A204.1 (cell line): ENCODE data around the gene MSANTD3.
"Not testable (repeated sequence)": the region's sequence is repeated elsewhere in the genome, so short reads cannot be mapped to it uniquely, and the experiment has no call there.

Experiments used
- FAIRE-seq: peaks from 2 replicates; lab custom pipeline; 2012; peaks lifted over from hg19 to GRCh38; lab: Jason Lieb, UNC

Gene MSANTD3

DNA sequence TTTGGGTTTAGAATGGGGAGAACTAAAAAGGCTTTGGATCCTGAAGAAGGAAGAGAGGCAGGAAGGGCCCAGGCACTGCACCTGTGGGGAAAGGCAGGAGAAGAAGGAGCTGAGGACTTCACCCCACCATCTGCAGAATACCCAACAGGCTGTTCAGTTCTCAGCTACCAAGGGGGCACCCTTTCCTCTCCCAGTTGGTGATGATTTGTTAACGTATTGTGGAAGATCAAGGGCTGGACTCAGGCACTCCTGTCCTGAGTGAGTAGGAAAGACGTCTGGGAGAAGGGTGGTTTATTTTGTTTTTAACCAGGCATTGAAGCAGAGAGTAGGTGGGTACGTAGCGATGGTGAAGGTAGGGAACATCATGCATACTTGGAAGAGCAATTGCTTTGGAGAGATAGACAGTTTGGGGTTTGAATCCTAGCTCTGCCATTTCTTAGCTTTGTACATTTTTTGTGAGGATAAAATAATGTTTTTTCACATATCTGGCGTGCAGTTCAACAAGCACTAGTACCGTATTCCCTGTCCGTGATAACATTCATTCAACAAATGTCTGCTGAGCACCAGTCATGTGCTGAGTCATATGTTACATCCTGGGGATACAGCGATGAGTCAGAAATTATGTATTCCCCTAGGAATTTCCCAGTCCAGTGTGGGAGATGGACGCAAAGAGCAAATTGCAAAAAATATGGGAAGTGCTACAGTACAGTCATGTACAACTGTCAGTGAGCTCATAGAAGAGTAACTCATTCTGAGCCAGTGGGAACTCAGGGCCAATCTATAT lies 2.1 kb downstream of the MSANTD3 start:
- no peak for FAIRE-seq

DNA sequence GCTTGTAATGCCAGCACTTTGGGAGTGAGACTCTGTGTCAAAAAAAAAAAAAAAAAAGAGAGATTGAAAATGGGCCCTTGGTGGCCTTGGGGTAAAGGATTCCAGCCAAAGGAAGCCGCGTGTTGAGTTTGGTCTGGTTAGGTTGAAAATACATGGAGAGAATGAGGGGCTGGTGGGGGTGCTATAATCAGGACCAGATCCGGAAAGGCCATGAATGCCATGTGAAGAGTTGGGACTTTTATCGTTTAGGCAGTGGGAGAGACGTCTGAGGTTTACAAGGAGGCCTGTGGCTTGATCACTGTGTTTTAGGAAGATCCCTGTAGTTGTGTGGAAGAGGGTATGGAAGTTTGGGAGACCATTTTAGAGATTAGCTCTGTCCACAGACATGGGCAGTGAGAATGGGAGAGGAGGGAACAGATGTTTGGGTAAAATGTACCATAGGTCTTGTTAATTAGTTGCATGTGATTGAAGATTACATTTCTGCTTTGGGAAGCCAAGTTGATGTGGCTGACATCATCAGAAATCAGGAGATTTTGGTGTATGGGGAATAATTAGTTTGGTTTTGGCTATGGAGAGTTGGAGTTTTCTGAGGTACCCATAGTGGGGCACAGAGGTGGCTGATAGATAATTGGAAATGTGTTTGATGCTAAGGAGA lies 3.5 kb downstream of the MSANTD3 start:
- FAIRE-seq, result no peak

DNA sequence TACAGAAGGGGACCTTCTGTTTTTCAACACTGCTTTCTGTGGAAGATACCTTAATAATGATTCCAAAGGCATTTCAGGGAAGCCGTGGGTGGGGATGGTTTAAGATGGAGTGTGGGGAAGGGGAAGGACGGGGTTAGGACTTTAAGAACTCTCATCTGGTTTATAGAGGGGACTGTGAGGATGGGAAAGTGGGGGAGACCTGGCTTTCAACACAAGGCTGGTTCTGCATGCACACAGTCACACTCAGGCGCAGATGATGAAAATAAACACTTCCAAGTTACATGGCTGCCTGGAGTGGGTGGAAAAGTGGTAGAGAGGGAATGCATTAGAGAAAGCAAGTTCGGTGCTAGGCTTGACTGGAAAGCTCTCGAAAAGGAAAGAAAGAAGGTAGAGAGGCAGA lies 4.9 kb downstream of the MSANTD3 start:
- no peak for FAIRE-seq

DNA sequence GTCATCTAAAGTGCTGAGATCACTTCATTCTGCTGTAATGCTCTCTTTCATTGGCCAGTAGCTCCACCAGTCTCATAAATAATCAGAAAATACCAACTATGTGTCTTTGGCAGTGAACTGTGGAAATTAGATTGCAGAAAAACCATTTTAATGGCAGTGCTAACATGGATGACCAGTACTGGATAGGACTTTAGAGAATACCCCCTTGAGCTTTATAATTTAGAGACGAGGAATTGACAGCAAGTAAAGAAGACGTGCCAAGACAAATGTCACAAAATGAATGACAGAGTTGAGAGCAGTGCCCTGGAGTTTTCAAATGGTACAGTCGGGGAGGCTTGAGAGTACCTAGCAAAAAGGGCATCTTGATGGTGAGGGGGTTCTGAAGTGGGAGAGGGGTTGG lies 5.8 kb downstream of the MSANTD3 start:
- no peak for FAIRE-seq

DNA sequence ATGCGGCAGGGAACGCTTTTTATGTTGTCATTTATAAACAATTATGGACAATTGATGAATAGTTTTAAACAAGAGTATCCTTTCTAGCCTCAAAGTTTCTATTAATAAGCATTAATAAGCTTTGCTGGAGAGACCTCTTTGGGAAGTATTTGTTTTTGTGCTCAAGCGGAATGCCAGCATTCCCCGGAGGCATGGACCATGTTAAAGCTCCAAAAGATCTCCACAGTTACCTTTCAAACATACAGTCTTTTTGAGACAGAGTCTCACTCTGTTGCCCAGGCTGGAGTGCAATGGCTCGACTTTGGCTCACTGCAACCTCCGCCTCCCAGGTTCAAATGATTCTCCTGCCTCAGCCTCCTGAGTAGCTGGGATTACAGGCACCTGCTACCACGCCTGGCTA lies 9.6 kb downstream of the MSANTD3 start:
- no peak for FAIRE-seq

DNA sequence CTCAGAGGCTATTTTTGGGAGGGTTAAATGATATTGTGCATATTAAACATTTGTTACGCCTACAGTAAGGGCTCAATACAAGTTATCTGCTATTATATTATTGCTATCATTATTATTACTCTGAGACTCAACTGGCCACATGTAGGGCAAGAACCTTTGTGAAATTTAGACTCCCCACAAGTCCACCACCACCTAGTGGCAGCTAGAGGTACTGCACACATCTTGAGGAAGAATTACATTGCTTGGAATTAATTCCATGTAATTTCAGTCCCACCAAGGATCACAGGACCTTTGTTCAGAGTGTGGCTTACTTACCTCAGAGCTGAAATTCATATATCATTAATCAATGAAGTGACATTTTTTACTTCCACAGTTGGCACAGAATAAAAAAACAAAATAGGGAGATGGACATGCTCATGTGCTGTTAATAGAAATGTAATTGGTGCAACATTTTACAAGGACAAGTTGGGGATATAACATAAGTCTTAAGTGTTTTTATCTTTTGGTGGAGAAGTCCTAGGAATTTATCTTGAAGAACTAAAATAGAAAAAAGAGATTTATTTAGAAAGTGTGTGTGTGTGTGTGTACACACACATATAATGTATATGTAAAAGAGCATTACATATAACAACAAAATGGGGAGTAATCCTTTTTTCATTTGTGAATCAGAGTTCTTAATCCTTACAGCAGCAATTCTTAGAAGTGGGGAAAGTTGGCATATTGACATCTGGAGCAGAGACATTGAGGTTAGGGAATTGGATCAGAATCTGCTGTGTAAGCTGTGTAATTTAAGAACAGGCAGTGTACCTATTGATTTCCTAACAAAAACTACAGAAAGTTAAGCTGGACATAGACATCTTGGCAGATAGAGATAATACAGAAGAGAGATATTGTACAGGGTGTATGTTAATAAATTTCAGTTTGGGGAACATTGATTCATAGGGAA lies 11.2 kb downstream of the MSANTD3 start:
- peak; percentile 68 for FAIRE-seq

DNA sequence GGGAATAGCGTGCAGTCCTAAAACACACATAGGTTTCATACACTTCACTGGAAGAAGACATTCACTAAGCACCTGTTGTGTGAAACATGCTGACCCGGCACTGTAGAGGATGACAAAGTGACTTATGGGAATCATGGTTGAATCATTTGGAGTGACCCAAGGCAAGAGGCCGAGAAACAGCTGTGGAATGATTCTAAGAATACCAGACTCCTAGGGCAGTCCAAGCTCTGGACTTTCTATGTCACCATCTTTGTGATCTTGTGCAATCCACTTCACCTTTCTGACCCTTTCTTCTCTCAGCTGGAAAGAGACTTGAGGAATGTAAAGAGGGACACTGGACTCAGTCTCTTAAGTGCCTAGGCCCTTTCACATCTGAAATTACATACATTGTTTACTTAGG lies 13.1 kb downstream of the MSANTD3 start:
- no peak for FAIRE-seq

DNA sequence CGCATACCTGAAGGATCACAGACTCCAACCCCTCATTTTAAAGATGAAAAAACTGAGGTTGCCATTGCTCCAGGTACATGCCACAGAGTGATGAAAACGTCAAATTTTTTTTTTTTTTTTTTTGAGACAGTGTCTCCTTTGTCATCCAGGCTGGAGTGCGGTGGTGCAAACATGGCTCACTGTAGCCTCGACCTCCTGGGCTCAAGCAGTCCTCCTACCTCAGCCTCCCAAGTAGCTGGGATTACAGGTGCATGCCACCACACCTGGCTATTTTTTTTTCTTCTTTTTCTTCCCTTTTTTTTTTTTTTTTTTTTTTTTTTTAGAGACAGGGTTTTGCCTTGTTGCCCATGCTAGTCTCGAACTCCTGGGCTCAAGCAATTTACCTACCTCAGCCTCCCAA lies 13.5 kb downstream of the MSANTD3 start:
- not testable (repeated sequence) for FAIRE-seq

DNA sequence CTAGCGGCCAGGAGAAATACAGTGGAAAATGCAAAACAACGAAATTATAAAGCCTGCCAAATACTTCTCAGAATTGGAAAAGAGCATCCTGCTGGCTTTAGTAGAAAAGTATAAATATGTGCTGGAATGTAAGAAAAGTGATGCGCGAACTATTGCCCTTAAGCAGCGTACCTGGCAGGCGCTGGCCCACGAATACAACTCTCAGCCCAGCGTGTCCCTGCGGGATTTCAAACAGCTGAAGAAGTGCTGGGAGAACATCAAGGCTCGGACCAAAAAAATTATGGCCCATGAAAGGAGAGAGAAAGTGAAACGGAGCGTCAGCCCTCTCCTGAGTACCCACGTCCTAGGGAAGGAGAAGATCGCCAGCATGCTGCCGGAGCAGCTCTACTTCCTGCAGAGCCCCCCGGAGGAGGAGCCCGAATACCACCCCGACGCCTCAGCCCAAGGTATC lies 15.0 kb downstream of the MSANTD3 start:
- FAIRE-seq, result no peak

DNA sequence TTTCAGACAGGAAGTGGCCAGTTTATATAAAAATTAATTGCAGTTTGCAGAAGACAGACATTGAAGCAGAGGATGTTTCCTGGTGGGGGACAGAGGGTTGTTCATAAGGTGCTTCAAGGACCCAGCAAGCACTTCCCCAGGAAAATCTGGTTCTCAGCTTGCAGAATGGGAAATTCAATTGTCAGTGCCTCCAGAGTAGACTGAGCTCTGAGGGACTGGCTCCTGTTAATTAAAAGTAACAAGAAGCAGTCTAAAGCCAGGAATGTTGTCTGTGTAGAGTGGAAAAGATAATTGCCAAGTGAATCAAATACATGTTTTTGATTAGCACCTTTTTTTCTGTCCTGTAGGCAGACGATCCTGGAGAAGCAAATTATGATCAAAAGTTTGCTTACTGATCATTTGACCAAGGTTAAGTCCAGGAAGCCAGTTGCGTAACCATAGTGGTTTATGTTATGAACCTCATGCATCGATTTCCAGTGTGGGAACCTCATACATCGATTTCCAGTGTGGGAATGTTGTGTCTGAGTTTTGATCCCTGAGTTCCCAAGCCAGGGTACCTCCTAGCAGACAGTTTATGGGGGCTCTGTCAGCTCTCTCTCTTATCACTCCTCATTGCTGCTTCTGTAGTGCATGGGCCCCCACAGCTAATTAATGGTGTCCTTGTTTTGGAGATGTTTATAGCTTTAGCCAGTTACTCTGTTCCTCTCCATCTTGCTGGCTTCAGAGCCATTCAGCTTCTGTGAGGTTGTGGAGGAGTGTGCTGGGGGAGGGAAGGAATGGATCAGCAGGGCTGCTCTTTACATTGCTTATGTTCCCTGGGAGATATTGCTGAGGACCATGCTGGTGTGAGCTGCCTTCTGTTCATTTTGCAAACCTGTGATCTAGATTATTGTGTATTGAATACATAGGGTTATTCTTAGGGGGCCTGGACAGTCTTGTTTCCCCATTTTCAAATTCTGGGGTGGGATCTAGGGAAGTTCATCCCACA lies 17.1 kb downstream of the MSANTD3 start:
- no peak for FAIRE-seq

DNA sequence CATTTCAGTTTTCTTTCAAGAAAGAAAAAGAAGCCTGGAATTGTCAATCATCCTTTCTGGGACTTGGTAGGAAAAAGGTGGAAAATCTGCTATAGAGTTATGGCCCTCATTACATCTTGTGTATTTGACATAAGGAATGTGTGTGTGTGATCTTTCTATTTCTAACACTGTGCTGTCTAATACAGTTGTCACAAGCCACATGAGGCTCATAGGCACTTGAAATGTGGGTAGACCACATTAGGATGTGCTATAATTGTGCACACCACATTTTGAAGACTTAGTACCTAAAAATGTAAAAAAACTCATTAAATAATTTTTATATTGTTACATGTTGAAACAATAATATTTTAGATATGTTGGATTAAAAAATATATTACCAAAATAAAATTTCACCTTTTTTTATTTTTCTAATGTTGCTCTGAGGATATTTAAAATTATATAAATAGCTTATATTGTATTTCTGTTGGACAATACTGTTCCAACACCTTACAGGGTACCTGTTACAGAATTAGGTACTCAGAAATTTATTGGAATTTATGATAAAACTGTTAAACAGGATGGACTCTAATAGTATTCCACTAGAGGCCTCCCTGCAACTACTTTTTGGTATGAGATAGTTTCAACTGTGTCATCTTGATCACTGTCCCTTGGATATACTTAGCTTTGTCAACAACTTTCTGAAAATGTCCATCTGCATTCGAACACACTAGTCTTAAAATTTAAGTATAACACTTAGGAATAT lies 18.4 kb downstream of the MSANTD3 start:
- peak; percentile 68 for FAIRE-seq

DNA sequence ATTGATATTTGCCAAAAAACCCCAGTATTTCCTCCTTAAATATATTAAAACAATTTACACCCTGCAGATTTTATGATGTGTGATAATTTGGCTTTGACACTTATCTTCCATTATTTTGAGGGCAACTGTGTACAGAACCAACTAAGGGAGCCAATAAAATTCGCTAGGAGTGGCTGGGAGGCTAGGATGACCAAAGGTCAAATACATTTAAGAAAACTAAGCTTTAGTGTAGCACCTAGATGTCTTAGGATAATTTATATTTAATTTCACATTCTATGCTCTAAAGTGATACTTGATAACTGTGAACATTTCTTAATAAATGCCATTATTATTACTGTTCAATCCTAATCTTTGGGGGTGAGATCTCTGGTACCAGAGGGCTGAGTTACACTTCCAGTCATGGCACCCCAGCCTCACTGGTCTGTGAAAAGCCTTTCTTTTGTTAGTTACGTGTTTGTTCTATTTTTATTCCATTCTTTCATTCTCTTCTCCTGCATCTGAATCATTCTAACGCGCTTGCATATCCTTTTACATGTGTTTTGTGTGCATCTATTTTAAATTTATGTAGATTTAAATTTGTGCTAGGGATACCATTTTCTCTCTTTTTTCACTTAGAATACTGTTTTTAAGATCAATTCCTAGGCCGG lies 19.1 kb downstream of the MSANTD3 start:
- no peak for FAIRE-seq

DNA sequence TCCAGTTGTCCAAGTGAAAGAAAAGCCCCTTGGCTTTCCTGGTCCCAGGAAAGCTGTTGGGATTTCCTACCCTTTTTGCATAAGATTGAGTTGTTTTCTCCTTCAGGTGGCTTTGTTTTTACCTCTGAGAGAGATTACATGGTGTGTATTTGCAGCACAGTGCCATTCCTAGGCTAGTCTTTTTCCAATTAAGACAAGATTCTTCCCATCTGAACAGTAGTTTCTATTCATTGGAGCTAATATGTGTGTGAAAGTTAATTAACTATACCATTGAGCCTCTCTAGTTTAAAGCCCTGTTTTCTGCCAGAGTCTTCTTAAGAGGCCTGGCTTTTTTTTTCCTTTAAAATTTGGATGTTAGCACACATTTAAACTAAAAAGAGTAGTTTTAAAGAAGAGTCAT lies 20.1 kb downstream of the MSANTD3 start:
- no peak for FAIRE-seq

DNA sequence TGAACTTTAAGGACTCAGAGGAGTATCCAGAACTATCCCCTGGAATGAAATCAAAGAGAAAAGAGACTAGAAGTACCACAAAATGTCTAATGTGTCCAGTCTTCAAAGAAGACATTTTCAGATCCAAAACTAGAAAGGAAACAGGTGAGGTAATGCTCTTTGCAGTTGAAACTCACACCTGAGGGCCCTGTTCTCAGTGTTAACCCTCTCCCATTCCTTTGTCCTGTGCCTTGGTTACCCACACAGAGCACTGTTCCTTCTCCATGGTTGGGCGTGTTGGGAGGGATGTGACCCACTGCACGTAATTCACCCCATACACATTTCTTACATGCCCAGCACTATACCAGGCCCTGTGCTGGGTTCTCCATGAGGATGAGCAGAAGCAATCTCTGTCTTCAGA lies 21.3 kb downstream of the MSANTD3 start:
- FAIRE-seq, result no peak

DNA sequence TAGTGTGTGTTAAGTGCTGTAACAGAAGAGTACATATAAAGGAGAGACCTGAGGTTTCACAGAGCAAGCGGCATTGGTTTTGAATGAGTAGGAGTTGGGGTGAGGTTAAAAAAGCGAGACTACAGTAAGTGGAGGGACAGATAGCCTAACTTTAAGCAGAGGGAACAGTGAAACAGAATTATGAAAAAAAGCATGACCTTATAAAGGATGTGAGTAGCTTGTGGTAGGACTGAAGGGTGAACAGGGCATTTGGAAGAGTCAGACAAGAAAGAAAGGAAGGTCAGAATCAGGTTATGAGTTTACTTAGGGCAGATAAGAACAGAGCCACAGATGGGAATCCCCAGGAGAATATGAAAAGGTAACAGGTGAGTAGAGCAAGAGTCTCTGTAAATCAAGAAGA lies 22.5 kb downstream of the MSANTD3 start:
- no peak for FAIRE-seq

DNA sequence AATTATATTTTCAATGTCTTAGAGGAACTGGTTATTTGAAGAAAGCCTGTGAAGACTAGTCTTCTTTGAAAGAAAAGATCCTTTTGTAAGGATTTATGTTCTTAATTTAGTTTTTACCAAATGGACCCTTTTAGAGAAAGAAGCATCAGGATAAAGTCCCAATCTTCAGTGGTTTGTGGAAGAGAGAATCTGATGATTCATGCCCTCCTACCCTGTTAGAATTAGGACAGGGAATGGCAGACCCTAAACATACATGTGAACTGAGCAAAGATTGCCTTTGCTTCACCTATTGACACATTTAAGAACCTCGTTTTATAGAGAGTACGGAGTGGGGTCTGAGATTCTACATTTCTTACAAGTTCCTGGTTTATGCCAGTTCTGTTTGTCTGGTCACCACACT lies 26.0 kb downstream of the MSANTD3 start:
- FAIRE-seq, result no peak

DNA sequence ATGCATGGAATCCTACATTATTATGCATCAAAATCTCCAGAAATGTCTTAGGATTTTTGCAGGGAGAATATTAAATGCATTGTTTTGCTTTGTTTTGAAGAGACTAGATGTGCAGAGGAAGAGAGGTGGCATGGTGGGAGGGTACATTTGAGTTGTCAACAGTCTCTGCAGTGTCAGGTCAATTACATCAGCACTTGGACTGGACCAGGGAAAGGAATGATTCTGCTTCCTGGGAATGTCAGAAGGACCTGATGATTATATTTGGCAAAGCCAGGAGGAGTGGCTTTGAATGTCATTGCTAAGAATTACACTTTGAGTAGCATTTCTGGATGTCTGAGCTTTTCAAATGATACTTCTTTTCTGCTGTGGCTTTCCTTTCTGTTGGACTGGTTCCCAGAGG lies 28.5 kb downstream of the MSANTD3 start:
- FAIRE-seq, result no peak

DNA sequence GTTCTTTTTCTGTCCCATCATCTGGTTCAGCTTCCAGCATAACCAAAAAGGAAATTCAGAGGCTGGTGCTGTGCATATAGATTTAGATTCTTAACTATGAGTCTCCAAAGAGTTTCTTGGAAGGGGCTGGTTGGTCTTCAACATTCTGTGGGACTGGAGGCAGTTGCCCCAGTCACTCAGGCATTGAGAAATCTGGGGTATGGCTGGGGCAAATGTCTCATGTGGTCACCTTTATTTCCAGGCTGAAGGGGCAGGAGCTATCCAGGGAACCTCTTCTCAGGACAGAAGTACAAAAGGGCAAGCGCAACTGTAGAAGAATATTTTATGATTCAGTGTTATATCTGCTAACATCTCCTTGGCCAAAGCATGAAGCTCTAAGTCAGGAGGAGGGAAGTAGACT lies 30.6 kb downstream of the MSANTD3 start:
- FAIRE-seq, result no peak

DNA sequence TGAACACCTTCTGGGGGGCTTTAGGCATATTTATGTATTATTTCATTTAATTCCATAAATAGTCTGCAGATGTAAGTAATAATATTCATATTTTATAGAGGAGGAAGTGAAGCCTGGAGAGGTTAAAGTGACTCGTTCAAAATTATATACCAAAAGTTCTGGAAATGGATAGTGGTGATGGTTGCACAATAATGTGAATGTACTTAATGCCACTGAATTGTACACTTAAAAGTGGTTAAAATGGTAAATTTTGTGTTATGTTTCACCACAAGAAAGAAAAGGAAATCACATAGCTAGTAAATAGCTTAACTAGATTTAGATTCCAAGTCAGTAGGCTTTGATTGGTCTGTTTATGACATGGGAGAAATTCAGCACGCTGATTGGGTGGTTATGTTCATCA lies 33.0 kb downstream of the MSANTD3 start:
- FAIRE-seq, result no peak

DNA sequence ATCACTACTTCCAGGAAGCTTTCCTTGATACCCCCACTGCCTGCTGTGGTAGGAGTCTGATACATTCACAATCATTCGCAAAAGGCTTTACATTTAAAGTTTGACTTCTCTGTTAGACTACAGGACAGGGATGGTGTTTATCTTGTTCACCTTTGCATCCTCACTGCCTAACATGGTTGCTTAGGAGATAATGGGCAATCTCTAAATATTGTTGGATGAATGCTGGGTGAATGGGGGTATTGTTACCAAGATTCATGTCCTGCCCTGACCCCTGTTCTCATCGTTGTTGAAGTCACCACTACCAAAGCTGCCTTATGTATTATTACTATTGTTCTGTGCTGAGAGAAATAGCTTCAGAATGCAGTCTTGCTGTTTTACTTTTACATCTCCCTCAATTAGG lies 38.3 kb downstream of the MSANTD3 start:
- no peak for FAIRE-seq
